ENCODE results near the gene MYZAP. TPM values are rescaled to one million over a fixed set of nuclear protein-coding genes. Genes with fewer than 3 reads are reported as not detected.

Gene MYZAP
- total and polyA plus RNA-seq, 9 of the 15 experiments (the other 6 are each of a cell fraction or from before 2014, with no cell fraction given), result 0.03 TPM; not detected in 8

DNA sequence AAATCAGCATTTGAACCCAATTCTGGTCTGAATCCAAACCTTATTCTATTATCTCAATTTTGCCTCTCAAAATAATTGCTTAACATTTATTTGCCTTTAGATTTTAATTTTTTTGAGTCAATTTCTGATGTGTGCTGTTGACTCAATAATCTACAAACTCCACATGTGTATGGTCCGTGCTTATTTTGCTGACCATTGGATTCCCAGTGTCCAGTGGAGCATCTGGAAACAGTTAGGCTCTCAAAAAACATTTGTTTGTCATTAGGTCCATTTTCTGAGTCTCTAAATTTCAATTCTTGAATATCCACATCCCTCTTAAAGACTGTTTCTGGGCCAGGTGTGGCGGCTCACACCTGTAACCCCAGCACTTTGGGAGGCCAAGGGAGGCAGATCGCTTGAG lies 19.2 kb upstream of the MYZAP start:
- FAIRE-seq, result no peak
- peaks cover 2 to 26% of the 10 kb centered on the region in 2 experiments; a peak in 4 of 5 replicates for H3K27me3 ChIP-seq (ENCODE audit: control insufficient read depth in 2 of 2, insufficient read depth in 2 of 2, low read length in 2 of 2)
- H3K36me3 ChIP-seq (ENCODE audit: control insufficient read depth, insufficient read depth, low read length), result no peaks in the 10 kb centered on the region
- no peak for ATAC-seq
- in situ Hi-C loops (cut with MboI) (loop anchor here (25.0 kb wide), 1 partner anchor 490 kb away; the partner anchor contains the start of gene ALDH1A2), intact Hi-C loops (cut with micrococcal nuclease) (loop anchor here (10.0 kb wide), 1 partner anchor 172 kb away; no protein-coding TSS in a partner anchor)
- H3K9ac ChIP-seq (ENCODE audit: insufficient read depth in 1 of 2, low read depth in 2 of 2, low read length in 2 of 2), result no peak overlapping the region
- POLR2A ChIA-PET, result no interaction called here
- no peaks in the 10 kb centered on the region; a peak in 1 of 5 replicates for H3K4me1 ChIP-seq (replicated peaks in 1 of 2; ENCODE audit: control insufficient read depth in 2 of 2, insufficient read depth in 2 of 2, low read length in 2 of 2)
- no peak for TF ChIP-seq CBX2 (IDR thresholded peaks at IDR 0.05; ENCODE audit: insufficient read depth, low read length, poor library complexity, severe bottlenecking)
- TF ChIP-seq SNRNP70 (optimal IDR thresholded peaks at IDR 0.05; ENCODE audit: low read depth, low read length), result no peak
- TF ChIP-seq FIP1L1 (IDR thresholded peaks at IDR 0.05; ENCODE audit: low read depth, low read length, poor library complexity, severe bottlenecking), result no peak
- no peak for TF ChIP-seq PTRF (tag; IDR thresholded peaks at IDR 0.05)
- TF ChIP-seq ZNF316 (IDR thresholded peaks at IDR 0.05), result 0 out of 2 replicates have a peak, but pooled peaks have one; percentile 17
- H3K27ac ChIP-seq (ENCODE audit: extremely low read depth, low read depth, low read length), result no peak overlapping the region
- H3K9me1 ChIP-seq (ENCODE audit: control insufficient read depth, insufficient read depth, low read length), result no peaks in the 10 kb centered on the region
- H3K79me2 ChIP-seq (ENCODE audit: control insufficient read depth, insufficient read depth, low read length), result no peaks in the 10 kb centered on the region
- H3K9me3 ChIP-seq (replicated peaks; ENCODE audit: control insufficient read depth, insufficient read depth, low read depth, low read length), result no peaks in the 10 kb centered on the region
- DNase-seq (ENCODE audit: extremely low read depth in 1 of 4, low spot score in 3 of 4), result no peak
- no peaks in the 10 kb centered on the region for H4K20me1 ChIP-seq (replicated peaks; ENCODE audit: control insufficient read depth, insufficient read depth, low read length)
- WGBS (ENCODE audit: insufficient coverage, low coverage, missing lambda C conversion rate), result 0% methylated on average over 3 of the region's 3 CpGs
- no peak overlapping the region for H3K4me3 ChIP-seq
- BruUV-seq (replicated peaks), result no TSS peak
- no peak overlapping the region for H3K4me2 ChIP-seq (ENCODE audit: insufficient read depth, low read length)
- no peak overlapping the region for H2AFZ ChIP-seq (ENCODE audit: low read depth, low read length)
- CTCF ChIA-PET (ENCODE audit: low intra/inter-chr PET ratio), result no interaction called here

DNA sequence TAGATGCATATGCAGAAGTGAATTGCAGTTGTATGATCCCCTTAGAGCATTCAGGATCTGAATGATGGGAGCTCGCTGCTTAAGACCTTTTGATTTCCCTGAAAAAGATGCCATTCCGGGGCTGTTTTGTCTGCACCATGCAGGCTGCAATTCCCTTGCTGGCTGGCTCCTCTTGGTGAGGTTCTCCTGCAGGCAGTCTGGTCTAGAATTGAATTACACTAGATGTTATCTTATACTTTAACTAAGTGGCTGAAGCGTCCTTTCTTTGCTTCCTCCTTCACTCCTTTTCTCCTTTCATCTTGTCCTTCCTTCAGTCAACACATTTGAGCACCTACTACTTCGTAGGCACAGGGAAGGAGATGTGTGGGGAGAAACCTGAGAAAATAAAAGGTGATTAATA lies 18.6 kb upstream of the MYZAP start:
- H3K4me2 ChIP-seq (ENCODE audit: insufficient read depth, low read length), result no peak overlapping the region
- WGBS (ENCODE audit: insufficient coverage, low coverage, missing lambda C conversion rate), result 0% methylated on average over 4 of the region's 4 CpGs
- POLR2A ChIA-PET, result interaction anchor here (0.6 kb wide), 1 partner anchor 12 kb away, joined by 3 read pairs; no protein-coding TSS in a partner anchor
- H3K27me3 ChIP-seq (ENCODE audit: control insufficient read depth in 2 of 2, insufficient read depth in 2 of 2, low read length in 2 of 2), result peaks cover 2 to 29% of the 10 kb centered on the region in 2 experiments; a peak in 4 of 5 replicates
- in situ Hi-C loops (cut with MboI), result loop anchor here (25.0 kb wide), 1 partner anchor 489 kb away; the partner anchor contains the start of gene ALDH1A2
- BruUV-seq (replicated peaks), result no TSS peak
- CTCF ChIA-PET (ENCODE audit: low intra/inter-chr PET ratio), result no interaction called here
- H3K9ac ChIP-seq (ENCODE audit: insufficient read depth in 1 of 2, low read depth in 2 of 2, low read length in 2 of 2), result no peak overlapping the region
- no peaks in the 10 kb centered on the region for H3K9me3 ChIP-seq (replicated peaks; ENCODE audit: control insufficient read depth, insufficient read depth, low read depth, low read length)
- no peaks in the 10 kb centered on the region; a peak in 1 of 5 replicates for H3K4me1 ChIP-seq (replicated peaks in 1 of 2; ENCODE audit: control insufficient read depth in 2 of 2, insufficient read depth in 2 of 2, low read length in 2 of 2)
- H2AFZ ChIP-seq (ENCODE audit: low read depth, low read length), result no peak overlapping the region
- no peaks in the 10 kb centered on the region for H3K9me1 ChIP-seq (ENCODE audit: control insufficient read depth, insufficient read depth, low read length)
- no peaks in the 10 kb centered on the region for H3K36me3 ChIP-seq (ENCODE audit: control insufficient read depth, insufficient read depth, low read length)
- no peak for DNase-seq (ENCODE audit: extremely low read depth in 1 of 4, low spot score in 3 of 4)
- FAIRE-seq, result no peak
- intact Hi-C loops (cut with micrococcal nuclease), result loop anchor here (10.0 kb wide), 1 partner anchor 172 kb away; no protein-coding TSS in a partner anchor
- no peak overlapping the region for H3K27ac ChIP-seq (ENCODE audit: extremely low read depth, low read depth, low read length)
- H4K20me1 ChIP-seq (replicated peaks; ENCODE audit: control insufficient read depth, insufficient read depth, low read length), result no peaks in the 10 kb centered on the region
- no peak for ATAC-seq
- no peaks in the 10 kb centered on the region for H3K79me2 ChIP-seq (ENCODE audit: control insufficient read depth, insufficient read depth, low read length)
- no peak overlapping the region for H3K4me3 ChIP-seq
- TF ChIP-seq SRSF7 (optimal IDR thresholded peaks at IDR 0.05; ENCODE audit: low read depth, low read length) (no peak), TAF1 (IDR thresholded peaks at IDR 0.05; ENCODE audit: control insufficient read depth, extremely low read depth, insufficient read depth, low read length, severe bottlenecking) (no peak), LCOR (CRISPR knock-in tag; IDR thresholded peaks at IDR 0.05) (no peak), ZNF133 (CRISPR knock-in tag; IDR thresholded peaks at IDR 0.05) (no peak), SUPT5H (IDR thresholded peaks at IDR 0.05) (no peak), ZZZ3 (IDR thresholded peaks at IDR 0.05) (no peak), CBFA2T3 (IDR thresholded peaks at IDR 0.05) (no peak), YBX1 (IDR thresholded peaks at IDR 0.05) (no peak), HNRNPLL (IDR thresholded peaks at IDR 0.05; ENCODE audit: low read depth, low read length, poor library complexity, severe bottlenecking) (no peak)
- TF ChIP-seq, protein P1, sequence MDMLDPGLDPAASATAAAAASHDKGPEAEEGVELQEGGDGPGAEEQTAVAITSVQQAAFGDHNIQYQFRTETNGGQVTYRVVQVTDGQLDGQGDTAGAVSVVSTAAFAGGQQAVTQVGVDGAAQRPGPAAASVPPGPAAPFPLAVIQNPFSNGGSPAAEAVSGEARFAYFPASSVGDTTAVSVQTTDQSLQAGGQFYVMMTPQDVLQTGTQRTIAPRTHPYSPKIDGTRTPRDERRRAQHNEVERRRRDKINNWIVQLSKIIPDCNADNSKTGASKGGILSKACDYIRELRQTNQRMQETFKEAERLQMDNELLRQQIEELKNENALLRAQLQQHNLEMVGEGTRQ (CRISPR knock-in tag; IDR thresholded peaks at IDR 0.05), result no peak
- TF ChIP-seq, protein P2, sequence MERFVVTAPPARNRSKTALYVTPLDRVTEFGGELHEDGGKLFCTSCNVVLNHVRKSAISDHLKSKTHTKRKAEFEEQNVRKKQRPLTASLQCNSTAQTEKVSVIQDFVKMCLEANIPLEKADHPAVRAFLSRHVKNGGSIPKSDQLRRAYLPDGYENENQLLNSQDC (CRISPR knock-in tag; IDR thresholded peaks at IDR 0.05), result no peak
